Pons (tissue), 1 donor: ENCODE measurements around the gene FRAT2.

ENCODE experiments used
- DNase-seq: peaks from one replicate; pipeline ENCODE4 v3.0.0-alpha.2; 2016; ENCODE audit warnings: low spot score

The FRAT2 gene, protein sequence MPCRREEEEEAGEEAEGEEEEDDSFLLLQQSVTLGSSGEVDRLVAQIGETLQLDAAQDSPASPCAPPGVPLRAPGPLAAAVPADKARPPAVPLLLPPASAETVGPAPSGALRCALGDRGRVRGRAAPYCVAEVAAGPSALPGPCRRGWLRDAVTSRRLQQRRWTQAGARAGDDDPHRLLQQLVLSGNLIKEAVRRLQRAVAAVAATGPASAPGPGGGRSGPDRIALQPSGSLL

DNA sequence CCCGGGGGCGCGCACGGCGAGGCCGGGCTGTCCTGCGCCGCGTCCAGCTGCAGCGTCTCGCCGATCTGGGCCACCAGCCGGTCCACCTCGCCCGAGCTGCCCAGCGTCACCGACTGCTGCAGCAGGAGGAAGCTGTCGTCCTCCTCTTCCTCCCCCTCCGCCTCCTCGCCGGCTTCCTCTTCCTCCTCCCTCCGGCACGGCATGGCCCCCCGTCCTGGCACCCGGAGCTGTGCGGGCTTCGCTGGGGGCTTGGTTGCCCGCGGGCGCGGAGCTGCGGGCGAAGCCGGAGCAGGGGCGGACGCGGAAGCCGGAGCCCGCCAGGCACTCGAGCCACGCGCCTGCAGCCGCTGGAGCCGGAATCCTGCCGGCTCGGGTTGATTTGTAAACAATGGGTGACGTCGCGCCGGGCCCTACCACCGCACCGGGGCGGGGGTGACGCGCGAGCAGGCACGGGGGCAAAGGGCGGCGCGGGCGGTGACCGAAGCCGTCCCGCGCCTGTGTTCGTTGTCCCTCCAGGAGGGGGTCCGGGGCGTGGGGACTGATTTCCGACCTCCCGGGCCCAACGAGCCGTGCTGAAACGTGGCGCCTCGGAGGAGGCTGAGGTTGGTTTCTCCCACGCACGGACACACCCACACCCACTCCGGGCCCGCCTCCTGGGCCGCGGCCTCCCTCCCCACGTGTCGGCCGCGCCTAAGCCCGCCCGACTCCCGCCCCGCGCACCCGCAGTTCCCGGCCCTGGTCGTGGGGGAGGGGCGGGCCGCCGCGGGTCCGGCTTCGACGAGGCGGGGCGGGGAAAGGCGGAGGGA, at the start of gene FRAT2:
Gene FRAT2, minus strand, starts transcription at position 360 of the 806 bp plus-strand sequence. Its CDS starts 157 bp downstream, at position 203.
- DNase-seq = peak; percentile 87

- no peak for DNase-seq
Measured at GRCh38 chr10:97384156-97384555, 49.6 kb upstream of the FRAT2 start.

GRCh38 chr10:97383159-97383558, 48.6 kb upstream of the FRAT2 start:
- DNase-seq = no peak

- no peak for DNase-seq
Measured at GRCh38 chr10:97381626-97382025, 47.1 kb upstream of the FRAT2 start.

DNA sequence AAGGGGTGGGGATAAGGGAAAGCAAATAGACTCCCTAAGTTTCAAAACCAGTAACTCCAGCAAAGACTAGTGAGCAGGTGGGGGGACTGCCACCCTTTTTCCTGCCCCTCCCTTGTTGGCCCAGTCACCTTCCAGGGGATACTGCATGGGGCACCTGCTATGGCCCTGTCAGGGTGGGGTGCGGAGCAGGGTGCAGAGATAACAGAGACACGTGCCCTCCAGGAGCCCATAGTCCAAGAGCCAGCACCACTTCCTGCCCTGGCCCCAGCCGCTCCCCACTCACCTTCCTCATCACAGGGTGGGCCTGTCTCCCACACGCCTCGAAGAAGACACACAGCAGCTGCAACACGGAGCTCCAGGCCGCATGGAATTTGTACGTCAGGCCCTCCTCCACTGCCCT, 46.0 kb upstream of the FRAT2 start:
- DNase-seq = no peak

- no peak for DNase-seq
Measured at GRCh38 chr10:97378933-97379921, 44.7 kb upstream of the FRAT2 start.

- DNase-seq = no peak
Measured at GRCh38 chr10:97376413-97376812, 41.9 kb upstream of the FRAT2 start.

- DNase-seq = no peak
Measured at GRCh38 chr10:97373456-97373855, 38.9 kb upstream of the FRAT2 start.

- no peak for DNase-seq
Measured at GRCh38 chr10:97372233-97372875, 37.8 kb upstream of the FRAT2 start.

GRCh38 chr10:97371696-97372095, 37.2 kb upstream of the FRAT2 start:
- DNase-seq = no peak

GRCh38 chr10:97367126-97367649, 32.7 kb upstream of the FRAT2 start:
- DNase-seq = no peak

- no peak for DNase-seq
Measured at GRCh38 chr10:97366572-97366971, 32.0 kb upstream of the FRAT2 start.

DNA sequence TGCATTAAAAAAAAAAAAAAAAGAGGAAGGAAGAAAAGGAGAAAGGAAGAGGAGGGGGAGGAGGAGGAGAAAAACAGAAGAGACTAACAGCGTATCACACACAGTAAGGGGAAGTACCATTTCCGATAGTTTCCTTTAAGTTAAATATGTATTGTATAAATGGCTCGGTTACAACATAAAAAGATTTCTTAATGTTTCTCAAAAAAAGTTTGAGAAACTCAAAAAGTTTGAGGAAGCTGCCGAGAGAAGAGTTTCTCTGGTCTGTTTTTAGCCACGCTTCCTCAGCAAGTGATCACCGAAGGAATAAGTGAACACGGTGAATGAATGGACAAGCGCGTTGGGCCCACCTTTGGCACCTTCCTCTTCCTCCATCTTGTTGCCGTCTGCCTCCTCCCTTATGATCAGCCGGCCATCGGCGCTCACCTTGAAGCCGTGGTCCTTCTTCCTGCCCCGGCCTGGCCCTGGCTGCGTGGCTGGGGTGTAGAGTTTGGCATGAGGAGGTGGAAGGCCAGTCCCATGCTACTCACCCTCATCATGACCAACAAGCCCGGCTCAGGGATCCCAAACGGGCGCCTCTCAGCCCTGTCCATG, 31.3 kb upstream of the FRAT2 start:
- DNase-seq = peak; percentile 55

- DNase-seq = no peak
Measured at GRCh38 chr10:97363071-97363470, 28.5 kb upstream of the FRAT2 start.

DNA sequence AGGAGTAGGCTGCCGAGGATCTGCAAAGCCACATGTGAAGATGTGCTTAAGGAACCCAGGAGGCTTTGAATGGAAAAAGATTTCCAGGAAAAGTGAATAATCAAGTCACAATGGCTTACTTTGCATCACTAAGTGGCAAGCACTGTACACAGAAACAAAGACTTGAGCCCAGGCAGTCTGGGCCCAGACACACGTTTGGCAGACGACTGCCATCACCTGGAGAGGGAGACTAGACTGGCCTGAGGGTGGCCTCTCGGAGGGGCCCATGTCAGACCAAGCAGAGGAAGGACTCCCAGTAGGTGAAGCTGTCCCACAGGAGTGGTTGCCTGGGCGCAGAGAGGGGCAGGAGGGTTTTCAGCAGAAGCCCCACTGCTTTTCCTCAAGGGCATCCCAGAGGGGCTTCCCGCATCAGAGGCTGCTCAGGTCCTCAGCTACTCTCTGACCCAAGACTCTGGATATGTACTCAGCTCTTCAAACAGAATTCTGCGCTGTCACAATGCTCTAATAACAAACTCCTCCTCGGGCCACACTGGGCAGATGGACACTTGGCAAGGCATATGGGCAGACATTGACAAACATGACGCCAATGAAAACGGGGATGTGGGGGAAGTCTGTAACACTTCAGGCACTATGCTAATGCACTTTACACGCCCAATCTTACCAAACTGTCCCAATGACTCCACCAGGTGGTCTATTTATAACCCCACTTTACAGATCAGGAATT, 27.9 kb upstream of the FRAT2 start:
- DNase-seq = no peak

GRCh38 chr10:97361537-97361901, 27.0 kb upstream of the FRAT2 start:
- DNase-seq = no peak

DNA sequence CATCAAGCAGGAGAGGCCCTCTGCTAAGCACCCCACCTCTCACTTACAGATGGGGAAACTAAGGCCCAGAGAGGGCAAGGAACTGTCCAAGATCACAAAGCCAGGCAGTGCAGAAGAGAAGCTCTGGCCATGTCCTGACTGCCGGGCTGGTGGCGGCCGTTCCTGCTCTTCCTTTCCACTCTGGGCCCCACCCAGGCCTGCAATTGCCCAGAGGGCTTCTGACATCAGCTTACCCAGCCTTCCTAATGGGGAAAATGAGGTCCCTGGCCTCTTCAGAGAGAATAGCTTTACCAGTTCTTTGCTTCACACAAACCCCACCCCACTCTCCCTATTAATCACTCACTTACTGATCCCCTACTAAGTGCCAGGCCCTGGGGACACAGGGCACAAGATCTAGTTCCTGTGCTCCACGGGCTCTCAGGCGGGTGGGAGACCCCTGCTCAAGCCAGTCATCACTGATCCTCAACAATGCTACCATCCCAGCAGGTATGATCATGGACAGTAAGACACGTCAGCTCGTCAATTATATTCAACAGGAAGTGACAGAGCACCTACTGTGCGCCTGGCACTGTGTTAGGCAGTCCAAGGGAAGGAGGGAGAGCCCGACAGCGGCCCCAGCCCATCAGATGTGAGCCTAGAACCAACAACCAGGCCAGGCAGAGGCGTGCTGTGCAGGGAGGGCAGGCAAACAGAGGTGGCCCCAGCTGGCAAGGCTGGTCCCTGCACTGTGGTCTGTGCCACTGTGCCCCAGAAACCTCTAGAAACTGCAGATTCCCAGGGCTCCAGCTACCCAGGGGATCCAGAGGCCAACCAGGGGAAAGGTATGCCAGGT, 26.4 kb upstream of the FRAT2 start:
- no peak for DNase-seq

GRCh38 chr10:97358781-97359180, 24.3 kb upstream of the FRAT2 start:
- no peak for DNase-seq

- no peak for DNase-seq
Measured at GRCh38 chr10:97358349-97358748, 23.8 kb upstream of the FRAT2 start.

DNA sequence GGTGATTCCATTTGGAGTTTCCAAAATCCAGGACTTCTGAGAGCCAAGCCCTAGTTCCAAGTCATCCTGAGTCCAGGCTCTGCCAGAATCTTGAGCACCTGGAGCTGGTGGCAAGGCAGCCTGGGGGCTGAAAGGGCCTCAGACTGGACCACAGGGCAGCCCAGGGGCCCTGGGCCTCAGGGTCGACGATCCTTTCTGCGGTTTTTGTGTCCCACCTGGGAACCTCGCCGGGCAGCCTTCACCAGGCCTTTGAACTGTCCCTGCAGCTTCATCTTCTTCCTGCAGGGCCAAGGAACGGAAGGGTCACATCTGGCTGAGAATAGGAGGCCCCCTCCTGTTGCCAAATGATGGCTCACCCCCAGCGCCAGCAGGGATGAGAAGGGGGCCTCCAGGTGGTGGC, 22.4 kb upstream of the FRAT2 start:
- no peak for DNase-seq
